A673 (cell line): ENCODE data around the gene GLUL.

Experiments used
- EZH2 ChIP-seq: fragments of 200-600 bp; sonication (generic); IDR thresholded peaks from 2 replicates; pipeline ENCODE4 v1.6.1; 2017; ENCODE audit warnings: borderline replicate concordance, low read depth, mild to moderate bottlenecking, mixed read lengths, antibody characterized with exemption, low read length; ENCODE audit not compliant: poor library complexity, severe bottlenecking
- TF ChIP-seq, protein P1 (sequence below): fragments of 300-800, 200-600 bp; sonication (generic); conservative IDR thresholded peaks from 2 replicates; pipeline ENCODE4 v1.5.1; 2017; ENCODE audit warnings: low read depth, mild to moderate bottlenecking, antibody characterized with exemption, low read length, moderate library complexity, mixed read lengths

DNA sequence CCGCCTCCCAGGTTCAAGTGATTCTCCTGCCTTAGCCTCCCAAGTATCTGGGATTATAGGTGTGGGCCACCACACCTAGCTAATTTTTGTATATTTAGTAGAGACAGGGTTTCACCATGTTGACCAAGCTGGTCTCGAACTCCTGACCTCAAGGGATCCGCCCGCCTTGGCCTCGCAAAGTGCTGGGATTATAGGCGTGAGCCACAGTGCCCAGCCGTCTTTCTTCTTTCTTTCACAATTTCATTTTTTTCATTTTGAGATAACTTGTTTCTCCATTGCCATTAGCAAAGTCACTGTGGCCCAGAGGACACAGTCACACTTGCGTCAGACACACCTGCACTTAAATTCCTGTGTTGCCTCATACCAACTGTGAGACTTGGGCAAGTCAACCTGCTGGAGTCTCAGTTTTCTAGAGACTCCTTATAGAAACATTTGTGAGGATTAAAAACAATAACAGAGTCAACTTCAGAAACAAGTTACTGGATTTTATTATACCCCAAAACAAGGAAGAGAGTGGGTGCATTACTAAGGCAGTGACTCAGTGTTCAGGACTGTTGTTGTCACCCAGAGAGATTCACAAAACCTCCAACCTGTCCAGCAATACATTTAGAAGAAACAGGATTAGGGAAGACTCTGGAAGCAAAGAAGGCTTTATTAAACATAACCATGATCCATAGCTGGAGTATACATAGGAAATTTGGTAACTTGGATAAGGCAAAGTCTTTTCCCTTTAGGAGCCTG is 6.2 kb upstream of the GLUL start:
- no peak for TF ChIP-seq EZH2
- TF ChIP-seq, protein P1, sequence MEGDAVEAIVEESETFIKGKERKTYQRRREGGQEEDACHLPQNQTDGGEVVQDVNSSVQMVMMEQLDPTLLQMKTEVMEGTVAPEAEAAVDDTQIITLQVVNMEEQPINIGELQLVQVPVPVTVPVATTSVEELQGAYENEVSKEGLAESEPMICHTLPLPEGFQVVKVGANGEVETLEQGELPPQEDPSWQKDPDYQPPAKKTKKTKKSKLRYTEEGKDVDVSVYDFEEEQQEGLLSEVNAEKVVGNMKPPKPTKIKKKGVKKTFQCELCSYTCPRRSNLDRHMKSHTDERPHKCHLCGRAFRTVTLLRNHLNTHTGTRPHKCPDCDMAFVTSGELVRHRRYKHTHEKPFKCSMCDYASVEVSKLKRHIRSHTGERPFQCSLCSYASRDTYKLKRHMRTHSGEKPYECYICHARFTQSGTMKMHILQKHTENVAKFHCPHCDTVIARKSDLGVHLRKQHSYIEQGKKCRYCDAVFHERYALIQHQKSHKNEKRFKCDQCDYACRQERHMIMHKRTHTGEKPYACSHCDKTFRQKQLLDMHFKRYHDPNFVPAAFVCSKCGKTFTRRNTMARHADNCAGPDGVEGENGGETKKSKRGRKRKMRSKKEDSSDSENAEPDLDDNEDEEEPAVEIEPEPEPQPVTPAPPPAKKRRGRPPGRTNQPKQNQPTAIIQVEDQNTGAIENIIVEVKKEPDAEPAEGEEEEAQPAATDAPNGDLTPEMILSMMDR = no peak
